Measurements from ENCODE around the gene KY. TPM values are rescaled to one million over a fixed set of nuclear protein-coding genes. Genes with fewer than 3 reads are reported as not detected.

The KY gene
- total and polyA plus RNA-seq, 2 donors (not counting 1 experiment from before 2014, with no cell fraction given): under 0.01 to 0.12 TPM

GRCh38 chr3:134563601-134564000 is 87.2 kb downstream of the KY start:
- Histone ChIP-seq H4K20me1 (ENCODE audit: control insufficient read depth, extremely low read depth, insufficient read depth, low read length) (no peaks in the 10 kb centered on the region), H3K79me2 (ENCODE audit: control insufficient read depth, insufficient read depth, low read length) (no peaks in the 10 kb centered on the region), H3K27ac (ENCODE audit: insufficient read depth, low read length) (no peak overlapping the region), H3K9ac (ENCODE audit: insufficient read depth, low read length) (no peak overlapping the region), H3K9me3 (ENCODE audit: control insufficient read depth, insufficient read depth, low read depth, low read length) (no peaks in the 10 kb centered on the region), H3K4me2 (ENCODE audit: extremely low read depth, insufficient read depth, low read length) (no peak overlapping the region), H3K4me3 (replicated peaks in 1 of 4; ENCODE audit: control extremely low read depth in 1 of 4, insufficient read depth in 1 of 4, low read depth in 3 of 4, low read length in 4 of 4) (no peak overlapping the region), H2AFZ (ENCODE audit: low read length) (no peak overlapping the region), H3K4me1 (ENCODE audit: control insufficient read depth, extremely low read depth, insufficient read depth, low read length) (no peaks in the 10 kb centered on the region), H3K27me3 (ENCODE audit: control insufficient read depth, insufficient read depth, low read length) (no peaks in the 10 kb centered on the region), H3K36me3 (ENCODE audit: control insufficient read depth, insufficient read depth, low read length) (peaks cover 2% of the 10 kb centered on the region)
- DNase-seq (ENCODE audit: low read depth in 2 of 2): no peak
- TF ChIP-seq EZH2 (IDR thresholded peaks at IDR 0.05; ENCODE audit: low read length, missing control alignments): no peak
- TF ChIP-seq, protein P1, sequence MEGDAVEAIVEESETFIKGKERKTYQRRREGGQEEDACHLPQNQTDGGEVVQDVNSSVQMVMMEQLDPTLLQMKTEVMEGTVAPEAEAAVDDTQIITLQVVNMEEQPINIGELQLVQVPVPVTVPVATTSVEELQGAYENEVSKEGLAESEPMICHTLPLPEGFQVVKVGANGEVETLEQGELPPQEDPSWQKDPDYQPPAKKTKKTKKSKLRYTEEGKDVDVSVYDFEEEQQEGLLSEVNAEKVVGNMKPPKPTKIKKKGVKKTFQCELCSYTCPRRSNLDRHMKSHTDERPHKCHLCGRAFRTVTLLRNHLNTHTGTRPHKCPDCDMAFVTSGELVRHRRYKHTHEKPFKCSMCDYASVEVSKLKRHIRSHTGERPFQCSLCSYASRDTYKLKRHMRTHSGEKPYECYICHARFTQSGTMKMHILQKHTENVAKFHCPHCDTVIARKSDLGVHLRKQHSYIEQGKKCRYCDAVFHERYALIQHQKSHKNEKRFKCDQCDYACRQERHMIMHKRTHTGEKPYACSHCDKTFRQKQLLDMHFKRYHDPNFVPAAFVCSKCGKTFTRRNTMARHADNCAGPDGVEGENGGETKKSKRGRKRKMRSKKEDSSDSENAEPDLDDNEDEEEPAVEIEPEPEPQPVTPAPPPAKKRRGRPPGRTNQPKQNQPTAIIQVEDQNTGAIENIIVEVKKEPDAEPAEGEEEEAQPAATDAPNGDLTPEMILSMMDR (conservative IDR thresholded peaks at IDR 0.05 in 1 of 2, IDR thresholded peaks at IDR 0.05 in 1 of 2; ENCODE audit: low read depth in 1 of 2, low read length in 2 of 2): no peak

DNA sequence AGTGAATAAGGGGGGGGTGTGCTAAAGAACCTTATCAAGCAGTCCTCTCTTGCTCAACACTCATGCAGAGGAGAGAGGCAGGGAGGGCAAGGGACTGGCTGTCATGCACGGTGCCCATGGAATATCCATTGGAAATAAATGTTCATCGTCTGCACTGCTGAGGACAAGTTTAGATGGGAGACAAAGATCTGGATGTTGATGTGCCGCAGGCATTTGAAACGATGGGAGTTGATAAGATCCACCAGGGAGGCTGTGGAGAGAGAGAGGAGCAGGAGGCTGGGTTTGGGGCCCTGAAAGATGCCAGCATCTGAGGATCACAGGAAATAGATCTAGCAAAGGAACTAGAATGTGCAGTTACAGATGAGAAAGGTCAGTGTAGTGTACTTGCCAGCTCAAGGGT is 88.8 kb downstream of the KY start:
- no peaks in the 10 kb centered on the region for H3K79me2 ChIP-seq (ENCODE audit: control insufficient read depth, insufficient read depth, low read length)
- H3K9ac ChIP-seq (ENCODE audit: insufficient read depth, low read length): no peak overlapping the region
- H3K4me2 ChIP-seq (ENCODE audit: extremely low read depth, insufficient read depth, low read length): no peak overlapping the region
- H3K27ac ChIP-seq (ENCODE audit: insufficient read depth, low read length): no peak overlapping the region
- peaks cover 2% of the 10 kb centered on the region for H3K36me3 ChIP-seq (ENCODE audit: control insufficient read depth, insufficient read depth, low read length)
- H2AFZ ChIP-seq (ENCODE audit: low read length): no peak overlapping the region
- H3K4me1 ChIP-seq (ENCODE audit: control insufficient read depth, extremely low read depth, insufficient read depth, low read length): no peaks in the 10 kb centered on the region
- TF ChIP-seq, protein P1 (conservative IDR thresholded peaks at IDR 0.05 in 1 of 2, IDR thresholded peaks at IDR 0.05 in 1 of 2; ENCODE audit: low read depth in 1 of 2, low read length in 2 of 2): no peak
- TF ChIP-seq EZH2 (IDR thresholded peaks at IDR 0.05; ENCODE audit: low read length, missing control alignments): no peak
- no peaks in the 10 kb centered on the region for H3K27me3 ChIP-seq (ENCODE audit: control insufficient read depth, insufficient read depth, low read length)
- DNase-seq (ENCODE audit: low read depth in 2 of 2): no peak
- H3K4me3 ChIP-seq (replicated peaks in 1 of 4; ENCODE audit: control extremely low read depth in 1 of 4, insufficient read depth in 1 of 4, low read depth in 3 of 4, low read length in 4 of 4): no peak overlapping the region
- no peaks in the 10 kb centered on the region for H4K20me1 ChIP-seq (ENCODE audit: control insufficient read depth, extremely low read depth, insufficient read depth, low read length)
- H3K9me3 ChIP-seq (ENCODE audit: control insufficient read depth, insufficient read depth, low read depth, low read length): no peaks in the 10 kb centered on the region

- Histone ChIP-seq H3K9me3 (ENCODE audit: control insufficient read depth, insufficient read depth, low read depth, low read length) (no peaks in the 10 kb centered on the region), H3K4me1 (ENCODE audit: control insufficient read depth, extremely low read depth, insufficient read depth, low read length) (no peaks in the 10 kb centered on the region), H4K20me1 (ENCODE audit: control insufficient read depth, extremely low read depth, insufficient read depth, low read length) (no peaks in the 10 kb centered on the region), H3K79me2 (ENCODE audit: control insufficient read depth, insufficient read depth, low read length) (no peaks in the 10 kb centered on the region), H3K4me3 (replicated peaks in 1 of 4; ENCODE audit: control extremely low read depth in 1 of 4, insufficient read depth in 1 of 4, low read depth in 3 of 4, low read length in 4 of 4) (no peak overlapping the region), H3K4me2 (ENCODE audit: extremely low read depth, insufficient read depth, low read length) (no peak overlapping the region), H3K9ac (ENCODE audit: insufficient read depth, low read length) (no peak overlapping the region), H2AFZ (ENCODE audit: low read length) (no peak overlapping the region), H3K36me3 (ENCODE audit: control insufficient read depth, insufficient read depth, low read length) (peaks cover 2% of the 10 kb centered on the region), H3K27ac (ENCODE audit: insufficient read depth, low read length) (no peak overlapping the region), H3K27me3 (ENCODE audit: control insufficient read depth, insufficient read depth, low read length) (no peaks in the 10 kb centered on the region)
- DNase-seq (ENCODE audit: low read depth in 2 of 2): no peak
- TF ChIP-seq, protein P1 (conservative IDR thresholded peaks at IDR 0.05 in 1 of 2, IDR thresholded peaks at IDR 0.05 in 1 of 2; ENCODE audit: low read depth in 1 of 2, low read length in 2 of 2): no peak
- no peak for TF ChIP-seq EZH2 (IDR thresholded peaks at IDR 0.05; ENCODE audit: low read length, missing control alignments)
Observed at GRCh38 chr3:134559591-134559990, 91.2 kb downstream of the KY start.

Other genes starting within 250 kb of the KY start
- gene ANAPC13, start 165.0 kb downstream of the KY start, total RNA-seq: 91.7 and 93.3 TPM in 2 replicates
- gene ANAPC13, start 165.0 kb downstream of the KY start, polyA plus RNA-seq: 110 and 145 TPM in 2 replicates
- 26.4 and 33.6 TPM in 2 replicates for gene CEP63, start 165.0 kb downstream of the KY start, total RNA-seq
- 15.5 and 22.3 TPM in 2 replicates for gene CEP63, start 165.0 kb downstream of the KY start, polyA plus RNA-seq
- gene EPHB1, start 144.2 kb upstream of the KY start, total RNA-seq: 0.50 TPM in 1 of 2 replicates, not detected in the other
- 0.14 and 0.41 TPM in 2 replicates for gene EPHB1, start 144.2 kb upstream of the KY start, polyA plus RNA-seq

Data from fibroblast of lung (primary cell).